Fibroblast of villous mesenchyme (primary cell): Measurements from ENCODE around the gene CDNF. TPM values are rescaled to one million over a fixed set of nuclear protein-coding genes. Genes with fewer than 3 reads are reported as not detected.
"Not testable (repeated sequence)": the region's sequence is repeated elsewhere in the genome, so short reads cannot be mapped to it uniquely, and the experiment has no call there.

ENCODE experiments used
- DNase-seq: peaks from one replicate; pipeline ENCODE4 v3.0.0-alpha.2; 2010; ENCODE audit warnings: low read depth
- H3K4me3 ChIP-seq: 2 replicates; pipeline ENCODE4 v1.5.1; 2011; ENCODE audit warnings: low read depth, mild to moderate bottlenecking, low read length
- CTCF ChIP-seq: IDR thresholded peaks from 2 replicates; pipeline ENCODE4 v1.5.1; 2012; ENCODE audit warnings: low read depth, mild to moderate bottlenecking, low read length; ENCODE audit not compliant: insufficient read depth
- total RNA-seq: library from RNA; depleted of rRNA; stranded (reverse); fragments of >200 nt; gene quantifications from 2 replicates; pipeline ENCODE4 v1.2.3, GENCODE V29; 2012

CDNF gene
- total RNA-seq, 1 donor, result 0.43 TPM

GRCh38 chr10:14823966-14824365, 13.9 kb downstream of the CDNF start:
- TF ChIP-seq CTCF, result no peak
- H3K4me3 ChIP-seq, result no peak overlapping the region
- DNase-seq, result no peak

GRCh38 chr10:14822879-14823755, 14.7 kb downstream of the CDNF start:
- peak; percentile 54 for DNase-seq
- H3K4me3 ChIP-seq, result no peak overlapping the region
- peak; percentile 72 for TF ChIP-seq CTCF

GRCh38 chr10:14821635-14822375, 16.0 kb downstream of the CDNF start:
- no peak overlapping the region for H3K4me3 ChIP-seq
- no peak for DNase-seq
- TF ChIP-seq CTCF, result no peak

- DNase-seq, result no peak
- TF ChIP-seq CTCF, result no peak
- no peak overlapping the region for H3K4me3 ChIP-seq
Measured at GRCh38 chr10:14820775-14821154, 17.1 kb downstream of the CDNF start.

- H3K4me3 ChIP-seq, result no peak overlapping the region
- DNase-seq, result peak; percentile 70
- TF ChIP-seq CTCF, result no peak
Measured at GRCh38 chr10:14820010-14820774, 17.6 kb downstream of the CDNF start.

- not testable (repeated sequence) for DNase-seq, H3K4me3 ChIP-seq
Measured at GRCh38 chr10:14816717-14817116, 21.1 kb downstream of the CDNF start.

- TF ChIP-seq CTCF, result no peak
- no peak overlapping the region for H3K4me3 ChIP-seq
- peak; percentile 17 for DNase-seq
Measured at GRCh38 chr10:14815681-14816080, 22.2 kb downstream of the CDNF start.
